SK-N-SH (cell line): ENCODE data around the gene ARHGEF3. TPM values are rescaled to one million over a fixed set of nuclear protein-coding genes. Genes with fewer than 3 reads are reported as not detected.

Source experiments
- CTCF ChIA-PET: fragments of 300-600, 350-600 bp; formaldehyde crosslinking; extraction: SDS; loops from one replicate; lab custom pipeline; 2021; lab: Yijun Ruan, JAX
- POLR2A ChIA-PET: fragments of 350-600 bp; sonication (Branson Sonifier 250); formaldehyde crosslinking; extraction: SDS; loops from one replicate; lab custom pipeline; 2020; ENCODE audit warnings: antibody characterized with exemption, inconsistent platforms; lab: Yijun Ruan, JAX
- DNase-seq: peaks from one replicate; pipeline ENCODE4 v3.0.0; 2012
- H2AFZ ChIP-seq: fragments of 200-600 bp; sonication (generic); 2 replicates; pipeline ENCODE4 v1.8.1; 2016; ENCODE audit warnings: antibody characterized with exemption, mild to moderate bottlenecking, low read depth
- H3F3A ChIP-seq: fragments of 200-600 bp; sonication (generic); replicated peaks from 2 replicates; pipeline ENCODE3; 2016; ENCODE audit warnings: antibody characterized with exemption, mild to moderate bottlenecking; ENCODE audit not compliant: insufficient read depth
- H3K27ac ChIP-seq, 2 experiments: fragments of 200-500 bp in 1 of 2; fragments of 200-600 bp in 1 of 2; sonication (Bioruptor generic) in 1 of 2; sonication (generic), shearing (Covaris generic) in 1 of 2; 2 replicates each; pipeline versions ENCODE4 v1.5.1 to v1.6.1; 2014 to 2016; ENCODE audit warnings: low read depth in 2 of 2, inconsistent platforms in 1 of 2, low read length in 1 of 2, mild to moderate bottlenecking in 1 of 2, mixed read lengths in 1 of 2
- H3K27me3 ChIP-seq: fragments of 200-600 bp; sonication (generic), shearing (Covaris generic); 2 replicates; pipeline ENCODE4 v1.6.1; 2016; ENCODE audit warnings: mixed run types; ENCODE audit not compliant: insufficient read depth
- H3K36me3 ChIP-seq, 2 experiments: fragments of 200-500 bp in 1 of 2; fragments of 200-600 bp in 1 of 2; sonication (Bioruptor generic) in 1 of 2; sonication (generic) in 1 of 2; replicated peaks in 1 of 2; 2 replicates each; pipeline versions ENCODE3 to v1.5.1; 2014 to 2016; ENCODE audit warnings: low read length in 1 of 2, mild to moderate bottlenecking in 1 of 2; ENCODE audit not compliant: insufficient read depth in 2 of 2, control insufficient read depth in 1 of 2
- H3K4me1 ChIP-seq, 2 experiments: fragments of 200-500 bp in 1 of 2; fragments of 200-600 bp in 1 of 2; sonication (Bioruptor generic) in 1 of 2; sonication (generic), shearing (Covaris generic) in 1 of 2; 2 replicates each; pipeline versions ENCODE4 v1.5.1 to v1.6.1; 2014 to 2016; ENCODE audit warnings: low read depth in 1 of 2, low read length in 1 of 2, mixed run types in 1 of 2; ENCODE audit not compliant: insufficient read depth in 2 of 2, control insufficient read depth in 1 of 2
- H3K4me2 ChIP-seq: fragments of 200-600 bp; sonication (generic), shearing (Covaris generic); 2 replicates; pipeline ENCODE4 v1.6.1; 2017; ENCODE audit warnings: mixed run types
- H3K4me3 ChIP-seq, 2 experiments: fragments of 200-500 bp in 1 of 2; fragments of 200-600 bp in 1 of 2; sonication (Bioruptor generic) in 1 of 2; sonication (generic), shearing (Covaris generic) in 1 of 2; 2 replicates each; pipeline versions ENCODE4 v1.5.1 to v1.8.1; 2014 to 2016; ENCODE audit warnings: low read depth in 2 of 2, inconsistent platforms in 1 of 2, low read length in 1 of 2, mild to moderate bottlenecking in 1 of 2, mixed read lengths in 1 of 2, moderate library complexity in 1 of 2
- H3K79me2 ChIP-seq: fragments of 200-600 bp; sonication (generic); 2 replicates; pipeline ENCODE4 v1.8.1; 2017; ENCODE audit warnings: mild to moderate bottlenecking; ENCODE audit not compliant: insufficient read depth
- H3K9ac ChIP-seq: fragments of 200-600 bp; sonication (generic); 2 replicates; pipeline ENCODE4 v1.6.1; 2017; ENCODE audit warnings: mixed run types
- H3K9me2 ChIP-seq: fragments of 200-600 bp; sonication (generic); 2 replicates; pipeline ENCODE4 v1.6.1; 2017; ENCODE audit warnings: mixed run types
- H3K9me3 ChIP-seq: fragments of 200-600 bp; sonication (generic); 2 replicates; pipeline ENCODE4 v1.6.1; 2017; ENCODE audit warnings: mixed run types, mild to moderate bottlenecking, moderate library complexity
- H4K20me1 ChIP-seq: fragments of 200-600 bp; sonication (generic); 2 replicates; pipeline ENCODE4 v1.6.1; 2017; ENCODE audit warnings: mild to moderate bottlenecking, mixed run types; ENCODE audit not compliant: insufficient read depth
- CHD2 ChIP-seq: fragments of 150-350 bp; IDR thresholded peaks from 2 replicates; pipeline ENCODE4 v1.6.1; 2018; ENCODE audit warnings: low read length; ENCODE audit not compliant: partially characterized antibody
- ELF1 ChIP-seq: IDR thresholded peaks from 2 replicates; pipeline ENCODE4 v1.4.0; 2012
- EZH2phosphoT487 ChIP-seq: fragments of 200-600 bp; sonication (generic); IDR thresholded peaks from 2 replicates; pipeline ENCODE4 v1.6.1; 2017; ENCODE audit warnings: low read depth, mixed run types, mild to moderate bottlenecking, antibody characterized with exemption, moderate library complexity, borderline replicate concordance
- FOSL2 ChIP-seq: IDR thresholded peaks from 2 replicates; pipeline ENCODE4 v1.4.0; 2012; ENCODE audit warnings: low read depth, mild to moderate bottlenecking, moderate library complexity, borderline replicate concordance
- FOXJ3 ChIP-seq: sonication (generic); formaldehyde crosslinking; IDR thresholded peaks from 2 replicates; pipeline ENCODE4 v1.5.1; 2020; ENCODE audit warnings: mild to moderate bottlenecking, missing genetic modification reagents
- FOXM1 ChIP-seq: IDR thresholded peaks from 2 replicates; pipeline ENCODE4 v1.4.0; 2012; ENCODE audit warnings: low read depth, mild to moderate bottlenecking
- IRF3 ChIP-seq: fragments of 150-350 bp; IDR thresholded peaks from 2 replicates; pipeline ENCODE4 v1.6.1; 2016; ENCODE audit warnings: mild to moderate bottlenecking, low read depth, low read length
- MAX ChIP-seq: IDR thresholded peaks from 2 replicates; pipeline ENCODE4 v1.4.0; 2012; ENCODE audit warnings: low read depth
- MXI1 ChIP-seq: IDR thresholded peaks from 2 replicates; pipeline ENCODE4 v1.6.1; 2012; ENCODE audit warnings: mild to moderate bottlenecking, low read depth, low read length, improper control_type of control experiment
- NRF1 ChIP-seq: IDR thresholded peaks from 2 replicates; pipeline ENCODE4 v1.6.1; 2012; ENCODE audit warnings: low read depth, mild to moderate bottlenecking, low read length
- POLR2AphosphoS5 ChIP-seq: IDR thresholded peaks from 2 replicates; pipeline ENCODE4 v1.6.1; 2012; ENCODE audit warnings: low read depth, low read length
- RCOR1 ChIP-seq: fragments of 150-350 bp; IDR thresholded peaks from 2 replicates; pipeline ENCODE4 v1.6.1; 2017; ENCODE audit warnings: antibody characterized with exemption, low read length
- RXRA ChIP-seq: IDR thresholded peaks from 2 replicates; pipeline ENCODE4 v1.4.0; 2012; ENCODE audit warnings: low read depth, mild to moderate bottlenecking, borderline replicate concordance
- SMC3 ChIP-seq: IDR thresholded peaks from 2 replicates; pipeline ENCODE4 v1.6.1; 2012; ENCODE audit warnings: low read depth, low read length, improper control_type of control experiment
- TAF1 ChIP-seq: IDR thresholded peaks from 2 replicates; pipeline ENCODE4 v1.6.1; 2012; ENCODE audit warnings: low read depth, mild to moderate bottlenecking, low read length, moderate library complexity, borderline replicate concordance
- USF1 ChIP-seq: IDR thresholded peaks from 2 replicates; pipeline ENCODE4 v1.4.0; 2012; ENCODE audit warnings: low read depth, borderline replicate concordance
- USF2 ChIP-seq: fragments of 150-350 bp; IDR thresholded peaks from 2 replicates; pipeline ENCODE4 v1.6.1; 2017; ENCODE audit warnings: antibody characterized with exemption, low read length, low read depth, borderline replicate concordance
- YY1 ChIP-seq: IDR thresholded peaks from 2 replicates; pipeline ENCODE4 v1.4.0; 2012; ENCODE audit warnings: low read depth, mild to moderate bottlenecking
- WGBS: methylation state at CpG from one replicate; pipeline ENCODE4 v1.1.6; 2017; ENCODE audit warnings: low lambda C conversion rate; 5-methylcytosine and 5-hydroxymethylcytosine counted together
- polyA plus RNA-seq, 3 experiments: library from polyadenylated mRNA; depleted of rRNA; stranded (reverse); fragments of >200 nt; gene quantifications; 2 replicates each; pipeline ENCODE4 v1.2.3, GENCODE V29; 2012

The ARHGEF3 gene
- polyA plus RNA-seq, 1 of the 3 experiments (the other 2 are of a cell fraction) = 5.9 TPM

- Histone ChIP-seq H3K4me1 (peaks cover 0 to 3% of the 10 kb centered on the region in 2 experiments; a peak in 2 of 4 replicates), H3K27me3 (no peaks in the 10 kb centered on the region), H4K20me1 (no peaks in the 10 kb centered on the region), H3F3A (no peaks in the 10 kb centered on the region), H3K9me2 (no peaks in the 10 kb centered on the region), H3K4me3 (no peak overlapping the region), H3K4me2 (no peak overlapping the region), H3K9me3 (no peaks in the 10 kb centered on the region), H3K79me2 (no peaks in the 10 kb centered on the region), H3K27ac (no peak overlapping the region), H3K36me3 (peaks cover 7 to 15% of the 10 kb centered on the region in 2 experiments), H3K9ac (no peak overlapping the region), H2AFZ (no peak overlapping the region)
- TF ChIP-seq FOXM1 = no peak
- TF ChIP-seq MXI1 = no peak
- no peak for TF ChIP-seq YY1
- TF ChIP-seq CHD2 = no peak
- TF ChIP-seq EZH2phosphoT487 = no peak
- no peak for TF ChIP-seq SMC3
- TF ChIP-seq MAX = no peak
- no peak for TF ChIP-seq POLR2AphosphoS5
- no peak for TF ChIP-seq NRF1
- TF ChIP-seq RCOR1 = no peak
- no peak for TF ChIP-seq USF1
- no peak for TF ChIP-seq TAF1
- TF ChIP-seq FOXJ3 (CRISPR knock-in tag) = no peak
- no peak for TF ChIP-seq FOSL2
- no peak for TF ChIP-seq ELF1
- no peak for TF ChIP-seq IRF3
- no peak for TF ChIP-seq USF2
- TF ChIP-seq RXRA = no peak
- CTCF ChIA-PET = interaction anchor here (1.2 to 4.9 kb wide), 3 partner anchors 9 to 239 kb away, joined by 5 to 18 read pairs (median 7); no protein-coding TSS in a partner anchor
- WGBS = 71% methylated on average over 8 of the region's 8 CpGs
- DNase-seq = no peak
- POLR2A ChIA-PET = no interaction called here
These were observed 53.0 kb downstream of the ARHGEF3 start for GRCh38 chr3:56748663-56749231.
